Cerebellar nuclear complex (tissue), 1 donor: ENCODE data around the gene KLHL26.
"Not testable (repeated sequence)": the region's sequence is repeated elsewhere in the genome, so short reads cannot be mapped to it uniquely, and the experiment has no call there.

Experiments
- DNase-seq, 2 experiments: peaks; one replicate each; lab custom pipeline; 2025; lab: John Stamatoyannopoulos, UW

Gene KLHL26

GRCh38 chr19:18636969-18637629 lies at the start of gene KLHL26:
KLHL26 (plus strand) TSS chr19:18637028; CDS start chr19:18637055, 27 bp downstream.
- no peak for DNase-seq

GRCh38 chr19:18587561-18587960 lies 49.3 kb upstream of the KLHL26 start:
- no peak for DNase-seq

GRCh38 chr19:18587962-18588610 lies 48.7 kb upstream of the KLHL26 start:
- no peak for DNase-seq

DNA sequence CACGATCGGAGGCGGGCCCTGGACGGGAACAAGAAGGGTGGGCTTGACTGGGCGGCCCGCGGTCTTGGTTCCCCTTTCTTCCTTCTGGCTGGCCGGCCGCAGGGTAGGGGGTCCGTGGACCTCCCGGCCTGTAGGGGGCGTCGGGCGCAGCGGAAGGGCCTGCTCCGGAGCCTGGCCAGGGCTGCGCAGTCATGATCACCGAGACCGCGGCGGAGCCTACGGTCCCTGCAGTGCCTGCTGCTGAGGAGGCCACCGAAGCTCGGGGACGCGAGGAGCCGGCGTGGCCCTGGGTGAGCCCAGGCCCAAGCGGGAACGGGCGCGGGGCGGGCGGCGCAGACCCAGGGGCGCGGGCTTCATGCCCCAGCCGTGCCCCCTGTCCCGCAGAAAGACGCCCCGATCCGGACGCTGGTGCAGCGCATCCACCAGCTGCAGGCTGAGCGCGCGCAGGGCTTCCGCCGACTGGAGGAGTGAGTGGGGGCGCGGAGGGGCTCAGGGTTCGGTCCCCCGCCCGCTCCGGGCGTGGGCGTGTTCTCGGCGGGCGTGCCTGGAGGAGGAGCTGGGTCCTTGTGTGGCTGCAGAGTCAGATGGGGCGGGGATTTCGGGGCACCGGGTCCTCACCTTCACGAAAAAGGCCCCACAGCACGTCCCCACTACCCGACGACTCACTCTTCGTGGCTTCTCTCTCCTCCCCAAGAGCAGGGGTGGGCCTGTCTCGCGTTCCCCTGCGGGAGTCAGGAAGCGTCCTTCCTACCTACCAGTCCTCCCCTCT lies 48.0 kb upstream of the KLHL26 start, which contains the start of gene REX1BD:
REX1BD (plus strand) TSS at position 188 of the 769 bp plus-strand sequence; CDS start at position 192, 4 bp downstream.
- DNase-seq: peak in 1 of 2 experiments; percentile 16

DNA sequence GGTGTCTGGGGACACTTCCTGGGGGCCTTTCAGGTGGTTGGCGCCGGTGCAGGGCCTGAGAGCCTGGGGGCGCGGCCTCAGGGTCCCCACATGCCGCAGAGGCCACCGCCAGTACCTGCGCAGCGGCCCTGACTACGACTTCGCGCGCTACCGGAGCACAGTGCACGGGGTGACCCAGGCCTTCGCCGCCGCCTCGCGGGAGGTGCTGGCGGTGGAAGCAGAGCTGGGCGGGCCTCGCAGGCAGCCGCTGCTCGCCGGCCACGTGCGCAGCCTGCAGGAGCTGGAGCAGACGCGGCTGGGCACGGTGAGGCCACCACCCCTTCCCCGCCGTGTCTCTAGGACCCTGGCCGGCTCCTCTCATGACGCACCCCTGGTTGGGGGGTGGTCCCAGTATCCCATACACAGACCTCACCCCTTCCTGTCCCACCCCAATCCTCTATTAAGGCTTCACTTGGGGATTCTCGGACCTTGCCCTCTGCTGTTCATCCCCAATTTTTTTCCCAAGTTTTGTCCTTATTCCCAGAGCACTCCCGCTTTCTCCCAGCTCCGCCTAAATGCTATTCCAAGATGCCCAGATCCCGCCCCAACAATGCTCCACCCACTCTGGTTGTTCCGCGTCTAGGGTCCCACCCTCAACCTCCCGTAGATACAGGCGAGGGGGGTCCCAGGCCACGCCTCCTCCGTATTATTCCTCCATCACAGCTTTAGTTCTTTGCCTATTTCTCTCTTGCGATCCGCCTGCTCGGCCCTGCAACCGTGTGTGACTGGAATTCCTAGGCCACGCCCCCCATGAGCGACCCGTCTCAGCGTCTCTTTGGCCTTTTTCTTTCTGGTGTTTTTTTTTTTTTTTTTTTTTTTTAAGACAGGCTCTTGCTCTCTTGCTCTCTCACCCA lies 47.2 kb upstream of the KLHL26 start:
- DNase-seq: no peak

DNA sequence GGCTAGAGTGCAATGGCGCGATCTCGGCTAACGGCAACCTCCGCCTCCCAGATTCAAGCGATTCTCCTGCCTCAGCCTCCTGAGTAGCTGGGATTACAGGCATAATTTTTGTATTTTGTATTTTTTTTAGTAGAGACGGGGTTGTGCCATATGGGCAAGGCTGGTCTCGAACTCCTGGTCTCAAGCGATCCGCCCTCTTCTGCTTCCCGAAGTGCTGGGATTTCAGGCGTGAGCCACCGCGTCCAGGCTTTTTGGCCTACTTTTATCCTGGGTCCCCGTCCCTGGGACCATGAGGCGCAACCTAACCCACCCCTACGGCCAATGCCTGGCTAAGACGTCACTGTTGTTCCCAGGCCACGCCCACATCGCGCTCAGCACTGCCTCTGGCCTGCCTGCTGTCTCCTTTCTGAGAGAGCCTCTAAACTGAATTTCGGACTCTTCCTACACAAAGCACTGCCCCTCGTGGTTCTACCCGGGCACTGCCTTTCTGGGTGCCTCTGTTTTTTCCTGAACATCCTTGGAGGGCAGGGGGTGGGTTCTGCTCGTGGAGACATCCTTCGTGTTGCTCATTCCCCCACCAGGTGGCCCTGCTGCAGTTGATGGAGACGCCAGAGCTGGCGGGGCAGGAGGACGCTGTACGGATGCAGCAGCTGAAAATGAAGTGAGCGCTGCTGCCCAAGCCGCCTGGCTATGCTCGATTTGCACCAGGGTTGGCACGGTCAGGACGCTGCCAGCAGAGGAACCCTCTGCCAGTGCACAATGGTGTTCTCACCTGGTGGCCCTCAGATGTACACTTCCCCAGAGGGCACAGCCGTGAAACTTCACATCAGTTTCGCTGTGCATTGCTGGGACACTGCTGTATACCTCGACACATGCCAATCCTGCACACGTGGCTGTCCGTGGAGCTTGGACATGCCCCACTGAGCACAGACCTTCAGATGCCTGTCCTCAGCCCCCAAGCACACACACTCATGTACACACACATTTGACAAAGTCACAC lies 46.3 kb upstream of the KLHL26 start:
- peak; percentile 70 to 91 for DNase-seq

DNA sequence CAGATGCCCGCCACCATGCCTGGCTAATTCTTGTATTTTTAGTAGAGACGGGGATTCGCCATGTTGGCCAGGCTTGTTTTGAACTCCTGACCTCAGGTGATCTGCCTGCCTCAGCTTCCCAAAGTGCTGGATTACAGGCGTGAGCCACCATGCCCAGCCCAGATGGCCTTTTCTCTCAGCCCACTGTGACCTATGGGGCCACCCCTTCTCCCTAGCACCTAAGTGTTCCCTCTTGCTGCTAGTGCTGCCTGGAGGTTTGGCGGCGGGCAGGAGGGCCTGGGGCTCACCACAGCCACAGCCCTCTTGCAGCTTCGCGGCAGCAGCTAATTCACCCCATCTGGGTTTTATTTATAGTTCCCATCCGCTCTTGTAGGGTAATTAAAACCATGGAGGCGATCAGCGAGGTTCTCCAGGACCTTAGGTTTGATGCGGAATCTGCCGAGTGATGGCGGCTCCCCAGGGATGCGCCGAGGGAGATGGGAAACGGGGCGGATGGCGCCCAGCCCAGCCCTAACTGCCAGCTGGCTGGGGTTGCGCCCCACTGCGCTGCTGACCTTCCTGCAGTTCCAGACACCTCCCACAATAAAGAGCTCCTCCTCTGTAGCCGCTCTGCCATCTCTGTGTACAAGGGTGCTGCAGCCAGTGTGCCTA lies 45.0 kb upstream of the KLHL26 start:
- no peak for DNase-seq

DNA sequence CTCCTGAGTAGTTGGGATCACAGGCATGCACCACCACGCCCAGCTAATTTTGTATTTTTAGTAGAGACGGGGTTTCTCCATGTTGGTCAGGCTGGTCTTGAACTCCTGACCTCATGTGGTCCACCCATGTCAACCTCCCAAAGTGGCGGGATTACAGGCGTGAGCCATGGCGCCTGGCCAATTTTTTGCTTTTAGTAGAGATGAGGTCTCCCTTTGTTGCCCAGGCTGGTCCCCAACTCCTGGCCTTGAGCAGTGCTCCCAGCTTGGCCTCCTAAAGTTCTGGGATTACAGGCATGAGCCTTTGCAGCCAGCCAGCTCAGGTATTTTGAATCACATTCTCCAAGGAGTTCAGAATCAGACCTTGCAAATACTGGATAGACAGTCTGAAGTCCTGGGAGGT lies 44.1 kb upstream of the KLHL26 start:
- not testable (repeated sequence) for DNase-seq

GRCh38 chr19:18593367-18594095 lies 43.3 kb upstream of the KLHL26 start:
- no peak for DNase-seq

DNA sequence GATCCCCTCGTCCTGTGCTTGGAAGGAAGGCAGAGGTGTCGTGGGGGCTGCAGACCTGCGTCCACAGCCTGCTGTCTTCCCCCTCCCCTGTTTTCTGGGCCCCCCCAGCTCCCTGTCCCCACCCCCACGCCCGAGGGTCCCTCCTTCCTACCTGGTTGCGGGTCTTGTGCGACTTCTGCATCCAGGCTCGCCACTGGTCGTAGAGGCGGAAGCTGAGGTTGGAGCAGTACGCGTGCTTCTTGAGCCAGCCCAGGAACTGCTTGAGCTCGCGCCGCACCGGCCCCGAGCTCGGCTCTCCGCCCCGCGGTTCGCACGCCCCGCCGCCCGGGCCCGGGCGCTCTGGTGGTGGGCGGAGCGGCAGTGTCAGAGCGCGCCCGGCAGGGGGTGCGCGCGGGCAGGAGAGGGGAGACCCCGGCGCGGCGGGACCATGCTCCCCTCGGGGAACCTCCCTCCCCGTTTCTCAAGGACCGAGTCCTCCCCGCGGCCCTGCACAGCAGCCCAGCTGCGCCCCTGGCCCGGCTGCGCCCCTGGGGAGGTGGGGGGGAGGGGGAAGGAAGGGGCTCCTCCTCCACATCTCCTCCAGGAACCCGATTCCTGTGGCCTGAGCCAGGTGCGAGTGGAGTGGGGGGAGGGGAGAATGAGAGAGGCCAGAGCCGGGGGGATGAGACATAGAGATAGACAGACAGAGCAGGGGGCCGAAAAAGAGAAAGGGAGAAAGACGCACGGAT lies 42.6 kb upstream of the KLHL26 start:
- DNase-seq: no peak

DNA sequence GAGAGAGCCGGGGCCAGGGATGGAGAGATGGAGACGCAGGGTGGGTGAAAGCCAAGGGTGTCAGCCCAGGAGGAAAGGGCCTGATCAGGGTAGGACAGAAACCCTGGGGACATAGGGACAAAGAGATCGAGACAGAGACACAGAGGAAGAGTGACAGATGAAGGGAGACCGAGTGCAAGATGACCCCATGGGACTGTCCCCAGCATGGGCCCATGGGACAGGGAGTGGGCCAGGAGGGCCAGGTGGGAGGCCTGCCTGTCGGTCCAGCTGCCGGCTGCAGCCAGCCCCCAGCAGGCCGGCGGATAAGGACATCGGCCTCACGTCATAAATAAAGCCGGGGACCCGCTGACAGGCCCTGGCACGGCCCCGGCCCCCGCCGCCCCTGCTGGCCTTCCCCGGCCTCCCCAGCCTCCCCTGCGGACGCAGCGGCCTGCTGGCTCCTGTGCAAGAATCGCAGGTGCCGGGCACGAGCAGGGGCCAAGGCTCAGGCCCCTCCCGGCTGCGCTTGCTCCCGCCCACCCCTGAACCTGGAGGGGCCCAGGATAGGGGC lies 41.9 kb upstream of the KLHL26 start:
- no peak for DNase-seq

DNA sequence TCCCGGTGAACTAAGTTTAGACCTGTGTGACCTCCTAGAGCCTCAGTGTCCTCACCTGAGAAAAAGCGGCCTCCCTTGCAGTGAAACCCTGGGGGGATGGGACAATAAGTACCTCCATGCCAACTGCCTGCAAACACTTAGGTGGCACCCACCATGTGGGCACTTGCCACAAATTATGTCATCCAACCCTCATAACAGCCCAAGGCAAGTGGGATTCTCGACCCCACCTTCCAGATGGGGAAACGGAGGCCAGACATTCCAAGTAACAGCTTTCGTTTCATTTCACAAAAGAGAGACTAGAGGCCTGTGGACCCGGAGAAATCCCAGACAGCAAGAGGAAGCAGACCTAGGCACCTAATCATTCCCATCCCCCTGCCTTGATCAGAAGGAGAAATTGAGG lies 41.4 kb upstream of the KLHL26 start:
- no peak for DNase-seq

GRCh38 chr19:18596752-18597157 lies 40.1 kb upstream of the KLHL26 start:
- DNase-seq: no peak

DNA sequence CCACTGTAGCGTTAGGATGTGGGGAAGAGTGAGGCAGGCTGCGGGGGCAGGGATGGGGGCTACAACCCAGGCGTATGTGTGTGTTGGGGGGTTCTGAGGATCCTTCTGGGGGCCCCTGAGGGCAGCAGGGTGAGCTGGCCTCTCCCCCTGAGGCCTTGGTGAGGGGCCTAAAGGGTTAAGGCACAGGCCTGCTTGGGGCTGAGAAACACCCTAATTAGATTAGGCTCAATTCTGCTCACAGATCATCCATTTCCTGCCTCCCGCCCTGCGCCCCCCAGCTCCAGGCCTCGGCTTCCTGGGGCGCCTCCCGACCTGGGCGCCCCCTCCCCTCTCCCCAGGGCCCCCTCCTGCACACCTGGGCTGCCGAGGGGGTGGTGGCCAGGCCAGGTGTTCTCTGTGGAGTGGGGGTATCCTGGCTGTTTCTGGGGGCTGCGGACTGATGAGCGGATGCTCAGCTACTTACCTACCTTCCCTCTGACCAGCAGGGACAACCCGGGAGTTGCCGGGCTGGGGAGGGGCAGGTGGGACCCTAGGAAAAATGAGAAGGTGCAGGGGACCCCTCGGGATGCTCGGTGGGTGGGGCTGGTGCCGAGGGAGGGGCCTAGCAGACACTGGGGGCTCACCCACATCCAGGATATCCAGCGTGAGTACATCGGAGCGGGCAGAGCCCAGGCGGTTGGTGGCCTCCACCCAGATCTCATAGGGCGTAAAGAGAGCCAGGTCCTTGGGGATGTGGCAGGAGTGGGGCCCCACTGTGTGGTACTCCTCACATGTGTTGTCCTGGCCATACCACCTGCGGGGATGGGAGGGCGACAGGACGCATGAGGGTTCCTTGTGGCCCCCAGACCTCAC lies 38.8 kb upstream of the KLHL26 start:
- no peak for DNase-seq

GRCh38 chr19:18599485-18599884 lies 37.3 kb upstream of the KLHL26 start:
- no peak for DNase-seq

DNA sequence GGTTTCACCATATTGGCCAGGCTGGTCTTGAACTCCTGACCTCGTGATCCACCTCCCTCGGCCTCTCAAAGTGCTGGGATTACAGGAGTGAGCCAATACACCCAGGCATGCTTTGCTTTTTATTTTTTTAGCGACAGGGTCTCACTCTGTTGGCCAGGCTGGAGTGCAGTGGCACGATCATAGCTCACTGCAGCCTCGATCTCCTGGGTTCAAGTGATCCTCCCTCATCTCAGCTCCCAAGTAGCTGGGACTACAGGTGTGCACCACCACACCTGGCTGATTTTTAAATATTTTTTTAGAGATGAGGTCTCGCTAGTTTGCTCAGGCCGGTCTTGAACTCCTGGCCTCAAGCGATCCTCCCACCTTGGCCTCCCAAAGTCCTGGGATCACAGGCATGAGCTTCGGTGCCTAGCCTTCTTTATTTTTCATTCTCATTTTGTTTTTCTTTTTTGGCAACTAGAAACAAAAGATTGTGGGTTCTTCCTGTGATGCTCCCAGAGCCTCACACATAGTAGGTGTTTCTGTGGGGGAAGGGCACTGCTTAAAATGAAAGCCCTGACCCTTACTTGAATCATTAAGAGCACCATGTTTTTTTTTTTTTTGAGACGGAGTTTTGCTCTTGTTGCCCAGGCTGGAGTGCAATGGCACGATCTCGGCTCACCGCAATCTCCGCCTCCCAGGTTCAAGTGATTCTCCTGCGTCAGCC lies 36.0 kb upstream of the KLHL26 start:
- not testable (repeated sequence) for DNase-seq

- no peak for DNase-seq
Measured at GRCh38 chr19:18601875-18602274, 35.0 kb upstream of the KLHL26 start.
